PC-3 (cell line): ENCODE data around the gene WLS. TPM values are rescaled to one million over a fixed set of nuclear protein-coding genes. Genes with fewer than 3 reads are reported as not detected.

Experiments
- ATAC-seq: fragments of 200-7000 bp; cut with Tn5 transposase; 2 replicates; pipeline ENCODE4 v1.9.1; 2020; ENCODE audit warnings: mild to moderate bottlenecking, moderate library complexity
- BruUV-seq: library from RNA; stranded (reverse); fragments of 400-500 nt; replicated peaks from 2 replicates; lab custom pipeline; 2021; lab: Mats Ljungman, UMichigan
- CTCF ChIA-PET: fragments of 300-600 bp; sonication (Branson Sonifier 250); formaldehyde crosslinking; loops from one replicate; lab custom pipeline; 2022; ENCODE audit warnings: antibody characterized with exemption; lab: Charles Lee
- POLR2A ChIA-PET: fragments of 300-600 bp; sonication (Branson Sonifier 250); formaldehyde crosslinking; loops from one replicate; lab custom pipeline; 2022; ENCODE audit warnings: antibody characterized with exemption; ENCODE audit not compliant: unreplicated experiment; lab: Charles Lee
- DNase-seq: peaks from one replicate; pipeline ENCODE4 v3.0.0-alpha.2; 2015
- H2AFZ ChIP-seq: fragments of 300-600 bp; sonication (generic); 2 replicates; pipeline ENCODE4 v1.6.0; 2016; ENCODE audit warnings: antibody characterized with exemption, low read length
- H3F3A ChIP-seq: fragments of 300-600 bp; sonication (generic); one replicate; pipeline ENCODE4 v1.6.0; 2017; ENCODE audit warnings: antibody characterized with exemption, low read length, control low read depth, mild to moderate bottlenecking; ENCODE audit not compliant: unreplicated experiment
- H3K27ac ChIP-seq: fragments of 300-600 bp; sonication (generic); 2 replicates; pipeline ENCODE4 v1.5.1; 2016; ENCODE audit warnings: mild to moderate bottlenecking, low read length
- H3K27me3 ChIP-seq: fragments of 300-600 bp; sonication (generic); 2 replicates; pipeline ENCODE4 v1.6.1; 2016; ENCODE audit warnings: low read length, mixed read lengths
- H3K36me3 ChIP-seq: fragments of 300-600 bp; sonication (generic); 2 replicates; pipeline ENCODE4 v1.6.1; 2016; ENCODE audit warnings: low read depth, mixed run types, low read length, mixed read lengths
- H3K4me1 ChIP-seq: fragments of 300-600 bp; sonication (generic); 2 replicates; pipeline ENCODE4 v1.5.1; 2016; ENCODE audit warnings: low read length; ENCODE audit not compliant: insufficient read depth
- H3K4me2 ChIP-seq: fragments of 300-600 bp; sonication (generic); 2 replicates; pipeline ENCODE4 v1.6.0; 2016; ENCODE audit warnings: low read length
- H3K4me3 ChIP-seq: fragments of 300-600 bp; sonication (generic); 2 replicates; pipeline ENCODE4 v1.5.1; 2016; ENCODE audit warnings: mild to moderate bottlenecking, low read length, mixed read lengths
- H3K79me2 ChIP-seq: fragments of 300-600 bp; sonication (generic); 2 replicates; pipeline ENCODE4 v1.6.1; 2017; ENCODE audit warnings: low read length, mixed read lengths
- H3K9ac ChIP-seq: fragments of 300-600 bp; sonication (generic); 2 replicates; pipeline ENCODE4 v1.6.0; 2016; ENCODE audit warnings: mild to moderate bottlenecking, low read length
- H3K9me2 ChIP-seq: fragments of 300-600 bp; sonication (generic); replicated peaks from 2 replicates; pipeline ENCODE4 v1.6.1; 2016; ENCODE audit warnings: mixed run types, low read length, mixed read lengths
- H3K9me3 ChIP-seq: fragments of 300-600 bp; sonication (generic); 2 replicates; pipeline ENCODE4 v1.6.1; 2016; ENCODE audit warnings: low read length, mixed read lengths
- H4K20me1 ChIP-seq: fragments of 300-600 bp; sonication (generic); 2 replicates; pipeline ENCODE4 v1.6.1; 2016; ENCODE audit warnings: low read length, mixed read lengths
- CTCF ChIP-seq: fragments of 300-600 bp; sonication (generic); conservative IDR thresholded peaks from 2 replicates; pipeline ENCODE4 v1.5.1; 2017; ENCODE audit warnings: antibody characterized with exemption, low read depth, mild to moderate bottlenecking, low read length
- EZH2 ChIP-seq: fragments of 300-600 bp; sonication (generic); IDR thresholded peaks from one replicate; pipeline ENCODE4 v1.6.1; 2017; ENCODE audit warnings: antibody characterized with exemption, mild to moderate bottlenecking, low read length; ENCODE audit not compliant: unreplicated experiment
- EZH2phosphoT487 ChIP-seq: fragments of 300-600 bp; sonication (generic); IDR thresholded peaks from 2 replicates; pipeline ENCODE4 v1.6.1; 2018; ENCODE audit warnings: mild to moderate bottlenecking, antibody characterized with exemption, low read length, borderline replicate concordance
- intact Hi-C: fragments of 100-400 bp; cut with micrococcal nuclease; formaldehyde crosslinking; loops from 2 replicates; pipeline ENCODE4 v1.9.0; 2023
- total RNA-seq: library from RNA; depleted of rRNA; stranded (reverse); fragments of >200 nt; gene quantifications from 2 replicates; pipeline ENCODE4 v1.2.3, GENCODE V29; 2014

WLS gene
- total RNA-seq, 1 experiment from 2014 or later = 19.1 TPM

GRCh38 chr1:68279846-68280245 lies 47.5 kb upstream of the WLS start:
- no peak overlapping the region for H2AFZ ChIP-seq
- no TSS peak for BruUV-seq
- CTCF ChIA-PET = no interaction called here

GRCh38 chr1:68278221-68278620 lies 45.9 kb upstream of the WLS start:
- no peaks in the 10 kb centered on the region for H3K4me1 ChIP-seq
- no peaks in the 10 kb centered on the region for H3F3A ChIP-seq
- no TSS peak for BruUV-seq
- no peaks in the 10 kb centered on the region for H3K27me3 ChIP-seq
- H3K4me3 ChIP-seq = no peak overlapping the region
- no peak overlapping the region for H2AFZ ChIP-seq
- H3K36me3 ChIP-seq = no peaks in the 10 kb centered on the region
- POLR2A ChIA-PET = no interaction called here
- H3K79me2 ChIP-seq = no peaks in the 10 kb centered on the region
- H3K27ac ChIP-seq = no peak overlapping the region
- intact Hi-C loops = no loop called here
- TF ChIP-seq CTCF = no peak
- TF ChIP-seq EZH2phosphoT487 = no peak
- no peak for TF ChIP-seq EZH2
- H3K9me2 ChIP-seq = no peaks in the 10 kb centered on the region
- no peaks in the 10 kb centered on the region for H3K9me3 ChIP-seq
- CTCF ChIA-PET = interaction anchor here (0.6 kb wide), 1 partner anchor 11 kb away, joined by 3 read pairs; no protein-coding TSS in a partner anchor
- ATAC-seq = no peak
- no peak for DNase-seq
- no peaks in the 10 kb centered on the region for H4K20me1 ChIP-seq
- no peak overlapping the region for H3K4me2 ChIP-seq
- no peak overlapping the region for H3K9ac ChIP-seq

More at GRCh38 chr1:68279846-68280245, 47.5 kb upstream of the WLS start:
- Histone ChIP-seq H4K20me1 (no peaks in the 10 kb centered on the region), H3K79me2 (no peaks in the 10 kb centered on the region), H3K27ac (no peak overlapping the region), H3K36me3 (no peaks in the 10 kb centered on the region), H3K9me2 (no peaks in the 10 kb centered on the region), H3K4me1 (no peaks in the 10 kb centered on the region), H3F3A (no peaks in the 10 kb centered on the region), H3K9ac (no peak overlapping the region), H3K27me3 (no peaks in the 10 kb centered on the region), H3K4me3 (no peak overlapping the region), H3K9me3 (no peaks in the 10 kb centered on the region), H3K4me2 (no peak overlapping the region)
- POLR2A ChIA-PET = no interaction called here
- no peak for DNase-seq
- no peak for ATAC-seq
- intact Hi-C loops = no loop called here
- TF ChIP-seq EZH2phosphoT487 = no peak
- TF ChIP-seq EZH2 = no peak
- TF ChIP-seq CTCF = no peak

- Histone ChIP-seq H3K79me2 (no peaks in the 10 kb centered on the region), H4K20me1 (no peaks in the 10 kb centered on the region), H3K9me3 (no peaks in the 10 kb centered on the region), H3K36me3 (no peaks in the 10 kb centered on the region), H3K9me2 (no peaks in the 10 kb centered on the region), H3K9ac (no peak overlapping the region), H3K4me1 (no peaks in the 10 kb centered on the region), H2AFZ (no peak overlapping the region), H3K27ac (no peak overlapping the region), H3K27me3 (no peaks in the 10 kb centered on the region), H3F3A (no peaks in the 10 kb centered on the region), H3K4me2 (no peak overlapping the region), H3K4me3 (no peak overlapping the region)
- CTCF ChIA-PET = no interaction called here
- TF ChIP-seq EZH2 (no peak), CTCF (no peak), EZH2phosphoT487 (no peak)
- ATAC-seq (no peak), DNase-seq (no peak)
- BruUV-seq = no TSS peak
- intact Hi-C loops = no loop called here
- POLR2A ChIA-PET = no interaction called here
Observed at GRCh38 chr1:68276448-68276847, 44.1 kb upstream of the WLS start.
